Loucy (cell line): ENCODE results near the gene PTGIS.

Experiments
- CTCF ChIP-seq: fragments of 200-600 bp; sonication (generic); conservative IDR thresholded peaks from 2 replicates; pipeline ENCODE4 v1.5.1; 2014; ENCODE audit warnings: mild to moderate bottlenecking, antibody characterized with exemption, low read length
- EZH2phosphoT487 ChIP-seq: fragments of 200-600 bp; IDR thresholded peaks from 2 replicates; pipeline ENCODE4 v1.6.1; 2018; ENCODE audit warnings: antibody characterized with exemption, mild to moderate bottlenecking, moderate library complexity, borderline replicate concordance

DNA sequence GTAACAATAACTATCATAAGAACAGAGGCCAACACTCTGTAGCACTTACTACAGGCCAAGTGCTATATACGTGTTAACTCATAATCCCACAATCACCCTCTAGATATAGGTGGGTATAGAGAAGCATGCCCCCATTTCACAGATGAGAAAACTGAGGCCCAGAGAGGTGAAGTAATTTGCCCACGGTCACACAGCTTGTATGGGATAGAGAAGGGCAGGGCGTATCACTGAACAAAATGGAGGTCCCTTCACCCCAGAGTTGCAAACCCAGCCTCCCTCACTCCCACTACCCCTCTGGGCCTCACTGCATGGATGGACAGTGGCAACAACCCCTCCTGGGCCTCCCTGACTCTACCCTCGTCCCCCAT lies 31.8 kb upstream of the PTGIS start:
- no peak for TF ChIP-seq CTCF
- TF ChIP-seq EZH2phosphoT487 = no peak
